ENCODE results near the gene DCP2.

DCP2 gene

GRCh38 chr5:113061846-113062780 lies 85.5 kb downstream of the DCP2 start:
- FAIRE-seq: no peak
- TF ChIP-seq POLR2AphosphoS5 (IDR thresholded peaks at IDR 0.05; ENCODE audit: low read depth, low read length) (no peak), TAF1 (IDR thresholded peaks at IDR 0.05; ENCODE audit: borderline replicate concordance, low read depth, low read length) (no peak), POLR2A (IDR thresholded peaks at IDR 0.05; ENCODE audit: low read depth, low read length) (no peak)
- no peak for DNase-seq (ENCODE audit: insufficient read length)

GRCh38 chr5:113062869-113063508 lies 86.4 kb downstream of the DCP2 start:
- DNase-seq (ENCODE audit: insufficient read length) (no peak), FAIRE-seq (no peak)
- TF ChIP-seq TAF1 (IDR thresholded peaks at IDR 0.05; ENCODE audit: borderline replicate concordance, low read depth, low read length): no peak
- TF ChIP-seq POLR2A (IDR thresholded peaks at IDR 0.05; ENCODE audit: low read depth, low read length): no peak
- no peak for TF ChIP-seq POLR2AphosphoS5 (IDR thresholded peaks at IDR 0.05; ENCODE audit: low read depth, low read length)

DNA sequence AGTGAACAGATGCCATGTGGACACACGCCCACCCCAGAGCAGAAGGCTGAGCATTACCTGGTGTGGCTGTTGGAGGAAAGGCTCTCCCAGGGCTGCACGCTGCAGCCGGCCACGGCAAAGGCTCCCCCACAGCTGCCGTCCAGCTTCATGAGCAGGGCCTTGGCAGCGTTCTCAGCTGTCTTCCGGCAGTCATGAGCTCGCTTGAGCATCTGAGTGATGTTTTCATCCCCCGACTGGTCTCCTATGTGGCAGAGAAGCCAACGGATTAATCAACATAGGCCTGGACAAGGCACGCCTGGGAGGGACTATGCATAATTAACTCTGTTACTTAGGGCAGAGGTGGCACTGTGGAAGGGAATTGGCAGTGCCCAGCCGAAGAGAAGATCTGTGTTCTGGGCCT lies 87.3 kb downstream of the DCP2 start:
- DNase-seq (ENCODE audit: insufficient read length) (no peak), FAIRE-seq (no peak)
- no peak for TF ChIP-seq POLR2AphosphoS5 (IDR thresholded peaks at IDR 0.05; ENCODE audit: low read depth, low read length)
- TF ChIP-seq TAF1 (IDR thresholded peaks at IDR 0.05; ENCODE audit: borderline replicate concordance, low read depth, low read length): no peak
- no peak for TF ChIP-seq POLR2A (IDR thresholded peaks at IDR 0.05; ENCODE audit: low read depth, low read length)

GRCh38 chr5:113064806-113065205 lies 88.2 kb downstream of the DCP2 start:
- TF ChIP-seq POLR2A (IDR thresholded peaks at IDR 0.05; ENCODE audit: low read depth, low read length) (no peak), POLR2AphosphoS5 (IDR thresholded peaks at IDR 0.05; ENCODE audit: low read depth, low read length) (no peak), TAF1 (IDR thresholded peaks at IDR 0.05; ENCODE audit: borderline replicate concordance, low read depth, low read length) (no peak)
- DNase-seq (ENCODE audit: insufficient read length) (no peak), FAIRE-seq (no peak)

GRCh38 chr5:113065626-113066025 lies 89.0 kb downstream of the DCP2 start:
- no peak for FAIRE-seq
- TF ChIP-seq POLR2AphosphoS5 (IDR thresholded peaks at IDR 0.05; ENCODE audit: low read depth, low read length) (no peak), TAF1 (IDR thresholded peaks at IDR 0.05; ENCODE audit: borderline replicate concordance, low read depth, low read length) (no peak), POLR2A (IDR thresholded peaks at IDR 0.05; ENCODE audit: low read depth, low read length) (no peak)
- DNase-seq (ENCODE audit: insufficient read length): no peak

- no peak for FAIRE-seq
- DNase-seq (ENCODE audit: insufficient read length): no peak
- TF ChIP-seq POLR2A (IDR thresholded peaks at IDR 0.05; ENCODE audit: low read depth, low read length): no peak
- TF ChIP-seq TAF1 (IDR thresholded peaks at IDR 0.05; ENCODE audit: borderline replicate concordance, low read depth, low read length): no peak
- no peak for TF ChIP-seq POLR2AphosphoS5 (IDR thresholded peaks at IDR 0.05; ENCODE audit: low read depth, low read length)
These were observed 91.2 kb downstream of the DCP2 start for GRCh38 chr5:113067635-113068344.

DNA sequence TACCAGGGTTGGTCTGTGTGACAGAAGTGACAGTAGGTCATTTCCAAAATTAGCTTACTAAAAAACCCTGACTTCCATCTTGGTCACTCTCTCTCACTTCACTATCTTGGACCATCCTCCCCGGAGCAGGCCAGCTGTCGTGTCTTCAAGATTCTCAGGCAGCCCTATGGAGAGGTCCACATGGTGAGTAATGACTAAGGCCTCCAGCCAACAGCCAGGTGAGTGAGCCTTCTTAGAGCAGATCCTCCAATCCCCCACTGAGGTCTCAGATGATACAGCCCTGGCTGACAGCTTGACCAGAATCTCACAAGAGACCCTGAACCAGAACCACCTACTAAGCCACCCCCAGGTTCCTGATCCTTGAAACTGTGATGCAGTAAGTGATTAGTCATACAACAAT lies 92.0 kb downstream of the DCP2 start:
- no peak for TF ChIP-seq POLR2A (IDR thresholded peaks at IDR 0.05; ENCODE audit: low read depth, low read length)
- TF ChIP-seq TAF1 (IDR thresholded peaks at IDR 0.05; ENCODE audit: borderline replicate concordance, low read depth, low read length): no peak
- TF ChIP-seq POLR2AphosphoS5 (IDR thresholded peaks at IDR 0.05; ENCODE audit: low read depth, low read length): no peak
- DNase-seq (ENCODE audit: insufficient read length) (no peak), FAIRE-seq (no peak)

Measured in GM12892 (cell line).